Liver (tissue), 3 donors: Measurements from ENCODE around the gene SBF2.

ENCODE experiments used
- ATF3 ChIP-seq: IDR thresholded peaks from 2 replicates; pipeline ENCODE4 v1.6.1; 2016; ENCODE audit warnings: antibody characterized with exemption
- CTCF ChIP-seq: fragments of 150-350 bp; IDR thresholded peaks from 2 replicates; pipeline ENCODE4 v1.5.1; 2017; ENCODE audit warnings: improper control_type of control experiment, low read depth, low read length; ENCODE audit not compliant: missing input control
- EGR1 ChIP-seq, 2 donors: IDR thresholded peaks; 2 replicates each; pipeline ENCODE4 v1.6.1; 2016 to 2018; ENCODE audit warnings: antibody characterized with exemption in 2 of 2, low read depth in 2 of 2
- FOXA1 ChIP-seq: IDR thresholded peaks from 2 replicates; pipeline ENCODE4 v1.6.1; 2016; ENCODE audit warnings: antibody characterized with exemption
- GABPA ChIP-seq, 2 donors: IDR thresholded peaks in 1 of 2; conservative IDR thresholded peaks in 1 of 2; 2 replicates each; pipeline ENCODE4 v1.6.1; 2016; ENCODE audit warnings: antibody characterized with exemption in 2 of 2, mild to moderate bottlenecking in 1 of 2, moderate library complexity in 1 of 2
- JUND ChIP-seq, 2 donors: IDR thresholded peaks; 2 replicates each; pipeline ENCODE4 v1.6.1; 2016; ENCODE audit warnings: antibody characterized with exemption in 2 of 2
- RAD21 ChIP-seq, 2 donors: IDR thresholded peaks; 2 replicates each; pipeline ENCODE4 v1.6.1; 2016; ENCODE audit warnings: antibody characterized with exemption in 2 of 2, mild to moderate bottlenecking in 2 of 2
- SP1 ChIP-seq: IDR thresholded peaks from 2 replicates; pipeline ENCODE4 v1.6.1; 2018; ENCODE audit warnings: antibody characterized with exemption, mild to moderate bottlenecking
- TAF1 ChIP-seq: conservative IDR thresholded peaks from 2 replicates; pipeline ENCODE4 v1.6.1; 2016; ENCODE audit warnings: antibody characterized with exemption, mild to moderate bottlenecking
- YY1 ChIP-seq: IDR thresholded peaks from 2 replicates; pipeline ENCODE4 v1.6.1; 2016; ENCODE audit warnings: antibody characterized with exemption, mild to moderate bottlenecking
- TF ChIP-seq, protein P1 (sequence below): IDR thresholded peaks from 2 replicates; pipeline ENCODE4 v1.6.1; 2016; ENCODE audit warnings: antibody characterized with exemption, mild to moderate bottlenecking
- donor health status: healthy.
- donor health status: healthy.

DNA sequence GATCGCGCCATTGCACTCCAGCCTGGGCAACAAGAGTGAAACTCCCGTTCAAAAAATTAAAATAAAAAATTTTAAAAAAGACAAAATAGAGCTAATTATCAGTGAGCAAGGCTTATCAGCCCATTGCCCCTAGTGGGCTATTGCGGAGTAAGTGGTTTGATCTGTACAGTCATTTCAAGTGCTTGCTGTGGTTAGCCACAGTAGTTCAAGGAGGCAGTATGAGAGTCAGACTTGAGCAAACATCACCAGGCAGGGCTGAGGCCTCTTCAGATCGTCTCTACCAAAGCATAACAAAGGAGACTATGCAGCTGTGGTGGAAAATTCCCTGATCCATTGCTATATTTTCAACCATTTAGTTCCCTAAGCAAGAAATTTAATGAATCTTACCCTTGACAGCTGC lies 4.3 kb upstream of the SBF2 start:
- TF ChIP-seq CTCF (no peak), SP1 (no peak), RAD21 (IDR thresholded peaks at IDR 0.05) (no peak), TAF1 (no peak), ATF3 (no peak), EGR1 (IDR thresholded peaks at IDR 0.05; ENCODE audit: low read depth in 2 of 2) (no peak), GABPA (IDR thresholded peaks at IDR 0.05 in 1 of 2, conservative IDR thresholded peaks at IDR 0.05 in 1 of 2) (no peak), YY1 (no peak), FOXA1 (no peak), JUND (IDR thresholded peaks at IDR 0.05) (no peak)
- TF ChIP-seq, protein P1, sequence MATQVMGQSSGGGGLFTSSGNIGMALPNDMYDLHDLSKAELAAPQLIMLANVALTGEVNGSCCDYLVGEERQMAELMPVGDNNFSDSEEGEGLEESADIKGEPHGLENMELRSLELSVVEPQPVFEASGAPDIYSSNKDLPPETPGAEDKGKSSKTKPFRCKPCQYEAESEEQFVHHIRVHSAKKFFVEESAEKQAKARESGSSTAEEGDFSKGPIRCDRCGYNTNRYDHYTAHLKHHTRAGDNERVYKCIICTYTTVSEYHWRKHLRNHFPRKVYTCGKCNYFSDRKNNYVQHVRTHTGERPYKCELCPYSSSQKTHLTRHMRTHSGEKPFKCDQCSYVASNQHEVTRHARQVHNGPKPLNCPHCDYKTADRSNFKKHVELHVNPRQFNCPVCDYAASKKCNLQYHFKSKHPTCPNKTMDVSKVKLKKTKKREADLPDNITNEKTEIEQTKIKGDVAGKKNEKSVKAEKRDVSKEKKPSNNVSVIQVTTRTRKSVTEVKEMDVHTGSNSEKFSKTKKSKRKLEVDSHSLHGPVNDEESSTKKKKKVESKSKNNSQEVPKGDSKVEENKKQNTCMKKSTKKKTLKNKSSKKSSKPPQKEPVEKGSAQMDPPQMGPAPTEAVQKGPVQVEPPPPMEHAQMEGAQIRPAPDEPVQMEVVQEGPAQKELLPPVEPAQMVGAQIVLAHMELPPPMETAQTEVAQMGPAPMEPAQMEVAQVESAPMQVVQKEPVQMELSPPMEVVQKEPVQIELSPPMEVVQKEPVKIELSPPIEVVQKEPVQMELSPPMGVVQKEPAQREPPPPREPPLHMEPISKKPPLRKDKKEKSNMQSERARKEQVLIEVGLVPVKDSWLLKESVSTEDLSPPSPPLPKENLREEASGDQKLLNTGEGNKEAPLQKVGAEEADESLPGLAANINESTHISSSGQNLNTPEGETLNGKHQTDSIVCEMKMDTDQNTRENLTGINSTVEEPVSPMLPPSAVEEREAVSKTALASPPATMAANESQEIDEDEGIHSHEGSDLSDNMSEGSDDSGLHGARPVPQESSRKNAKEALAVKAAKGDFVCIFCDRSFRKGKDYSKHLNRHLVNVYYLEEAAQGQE: no peak
